PC-3 (cell line): ENCODE results near the gene DMKN. TPM values are rescaled to one million over a fixed set of nuclear protein-coding genes. Genes with fewer than 3 reads are reported as not detected.

Experiments used
- ATAC-seq: fragments of 200-7000 bp; cut with Tn5 transposase; 2 replicates; pipeline ENCODE4 v1.9.1; 2020; ENCODE audit warnings: mild to moderate bottlenecking, moderate library complexity
- BruUV-seq: library from RNA; stranded (reverse); fragments of 400-500 nt; replicated peaks from 2 replicates; lab custom pipeline; 2021; lab: Mats Ljungman, UMichigan
- CTCF ChIA-PET: fragments of 300-600 bp; sonication (Branson Sonifier 250); formaldehyde crosslinking; loops from one replicate; lab custom pipeline; 2022; ENCODE audit warnings: antibody characterized with exemption; lab: Charles Lee
- POLR2A ChIA-PET: fragments of 300-600 bp; sonication (Branson Sonifier 250); formaldehyde crosslinking; loops from one replicate; lab custom pipeline; 2022; ENCODE audit warnings: antibody characterized with exemption; ENCODE audit not compliant: unreplicated experiment; lab: Charles Lee
- DNase-seq: peaks from one replicate; pipeline ENCODE4 v3.0.0-alpha.2; 2015
- H2AFZ ChIP-seq: fragments of 300-600 bp; sonication (generic); 2 replicates; pipeline ENCODE4 v1.6.0; 2016; ENCODE audit warnings: antibody characterized with exemption, low read length
- H3F3A ChIP-seq: fragments of 300-600 bp; sonication (generic); one replicate; pipeline ENCODE4 v1.6.0; 2017; ENCODE audit warnings: antibody characterized with exemption, low read length, control low read depth, mild to moderate bottlenecking; ENCODE audit not compliant: unreplicated experiment
- H3K27ac ChIP-seq: fragments of 300-600 bp; sonication (generic); 2 replicates; pipeline ENCODE4 v1.5.1; 2016; ENCODE audit warnings: mild to moderate bottlenecking, low read length
- H3K27me3 ChIP-seq: fragments of 300-600 bp; sonication (generic); 2 replicates; pipeline ENCODE4 v1.6.1; 2016; ENCODE audit warnings: low read length, mixed read lengths
- H3K36me3 ChIP-seq: fragments of 300-600 bp; sonication (generic); 2 replicates; pipeline ENCODE4 v1.6.1; 2016; ENCODE audit warnings: low read depth, mixed run types, low read length, mixed read lengths
- H3K4me1 ChIP-seq: fragments of 300-600 bp; sonication (generic); 2 replicates; pipeline ENCODE4 v1.5.1; 2016; ENCODE audit warnings: low read length; ENCODE audit not compliant: insufficient read depth
- H3K4me2 ChIP-seq: fragments of 300-600 bp; sonication (generic); 2 replicates; pipeline ENCODE4 v1.6.0; 2016; ENCODE audit warnings: low read length
- H3K4me3 ChIP-seq: fragments of 300-600 bp; sonication (generic); 2 replicates; pipeline ENCODE4 v1.5.1; 2016; ENCODE audit warnings: mild to moderate bottlenecking, low read length, mixed read lengths
- H3K79me2 ChIP-seq: fragments of 300-600 bp; sonication (generic); 2 replicates; pipeline ENCODE4 v1.6.1; 2017; ENCODE audit warnings: low read length, mixed read lengths
- H3K9ac ChIP-seq: fragments of 300-600 bp; sonication (generic); 2 replicates; pipeline ENCODE4 v1.6.0; 2016; ENCODE audit warnings: mild to moderate bottlenecking, low read length
- H3K9me2 ChIP-seq: fragments of 300-600 bp; sonication (generic); replicated peaks from 2 replicates; pipeline ENCODE4 v1.6.1; 2016; ENCODE audit warnings: mixed run types, low read length, mixed read lengths
- H3K9me3 ChIP-seq: fragments of 300-600 bp; sonication (generic); 2 replicates; pipeline ENCODE4 v1.6.1; 2016; ENCODE audit warnings: low read length, mixed read lengths
- H4K20me1 ChIP-seq: fragments of 300-600 bp; sonication (generic); 2 replicates; pipeline ENCODE4 v1.6.1; 2016; ENCODE audit warnings: low read length, mixed read lengths
- EZH2 ChIP-seq: fragments of 300-600 bp; sonication (generic); IDR thresholded peaks from one replicate; pipeline ENCODE4 v1.6.1; 2017; ENCODE audit warnings: antibody characterized with exemption, mild to moderate bottlenecking, low read length; ENCODE audit not compliant: unreplicated experiment
- EZH2phosphoT487 ChIP-seq: fragments of 300-600 bp; sonication (generic); IDR thresholded peaks from 2 replicates; pipeline ENCODE4 v1.6.1; 2018; ENCODE audit warnings: mild to moderate bottlenecking, antibody characterized with exemption, low read length, borderline replicate concordance
- intact Hi-C: fragments of 100-400 bp; cut with micrococcal nuclease; formaldehyde crosslinking; loops from 2 replicates; pipeline ENCODE4 v1.9.0; 2023
- total RNA-seq: library from RNA; depleted of rRNA; stranded (reverse); fragments of >200 nt; gene quantifications from 2 replicates; pipeline ENCODE4 v1.2.3, GENCODE V29; 2014
- TF ChIP-seq, protein P1 (sequence below): fragments of 300-600 bp; sonication (generic); conservative IDR thresholded peaks from 2 replicates; pipeline ENCODE4 v1.5.1; 2017; ENCODE audit warnings: antibody characterized with exemption, low read depth, mild to moderate bottlenecking, low read length

Gene DMKN
- total RNA-seq, 1 experiment from 2014 or later = 128 TPM

DNA sequence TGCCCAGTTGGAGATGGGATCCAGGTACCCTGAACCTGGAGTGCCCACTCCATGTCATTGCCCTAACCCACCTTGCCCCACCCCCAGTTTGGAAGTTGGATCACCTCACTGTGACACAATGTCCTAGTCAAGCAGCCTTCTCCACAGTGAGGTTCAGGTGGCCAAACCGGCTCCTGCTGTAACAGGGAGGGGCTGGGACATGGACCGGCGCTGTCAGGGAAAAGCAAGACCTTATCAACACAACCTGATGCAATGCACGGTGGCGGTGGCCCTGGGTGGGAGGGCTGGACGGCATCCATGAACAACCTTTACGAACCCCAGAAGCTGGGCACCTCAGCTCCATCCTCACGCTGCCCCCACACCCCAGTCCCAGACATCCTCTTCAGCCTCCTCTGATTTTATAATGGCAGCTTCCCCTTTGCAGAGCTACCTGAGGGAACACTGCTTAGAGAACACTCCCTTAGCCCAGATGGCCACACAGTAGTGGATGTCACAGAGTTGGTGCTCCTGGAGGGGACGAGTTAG is 21.6 kb downstream of the DMKN start:
- Histone ChIP-seq H3K9me3 (no peaks in the 10 kb centered on the region), H3K4me2 (no peak overlapping the region), H4K20me1 (no peaks in the 10 kb centered on the region), H3K9ac (no peak overlapping the region), H3K27me3 (no peaks in the 10 kb centered on the region), H3K9me2 (no peaks in the 10 kb centered on the region), H3F3A (no peaks in the 10 kb centered on the region), H3K4me1 (no peaks in the 10 kb centered on the region), H3K36me3 (no peaks in the 10 kb centered on the region), H3K27ac (no peak overlapping the region), H3K79me2 (no peaks in the 10 kb centered on the region), H3K4me3 (no peak overlapping the region), H2AFZ (no peak overlapping the region)
- DNase-seq (no peak), ATAC-seq (no peak)
- ChIA-PET CTCF (no interaction called here), POLR2A (no interaction called here)
- TF ChIP-seq EZH2phosphoT487 (no peak), EZH2 (no peak)
- TF ChIP-seq, protein P1, sequence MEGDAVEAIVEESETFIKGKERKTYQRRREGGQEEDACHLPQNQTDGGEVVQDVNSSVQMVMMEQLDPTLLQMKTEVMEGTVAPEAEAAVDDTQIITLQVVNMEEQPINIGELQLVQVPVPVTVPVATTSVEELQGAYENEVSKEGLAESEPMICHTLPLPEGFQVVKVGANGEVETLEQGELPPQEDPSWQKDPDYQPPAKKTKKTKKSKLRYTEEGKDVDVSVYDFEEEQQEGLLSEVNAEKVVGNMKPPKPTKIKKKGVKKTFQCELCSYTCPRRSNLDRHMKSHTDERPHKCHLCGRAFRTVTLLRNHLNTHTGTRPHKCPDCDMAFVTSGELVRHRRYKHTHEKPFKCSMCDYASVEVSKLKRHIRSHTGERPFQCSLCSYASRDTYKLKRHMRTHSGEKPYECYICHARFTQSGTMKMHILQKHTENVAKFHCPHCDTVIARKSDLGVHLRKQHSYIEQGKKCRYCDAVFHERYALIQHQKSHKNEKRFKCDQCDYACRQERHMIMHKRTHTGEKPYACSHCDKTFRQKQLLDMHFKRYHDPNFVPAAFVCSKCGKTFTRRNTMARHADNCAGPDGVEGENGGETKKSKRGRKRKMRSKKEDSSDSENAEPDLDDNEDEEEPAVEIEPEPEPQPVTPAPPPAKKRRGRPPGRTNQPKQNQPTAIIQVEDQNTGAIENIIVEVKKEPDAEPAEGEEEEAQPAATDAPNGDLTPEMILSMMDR = no peak
- intact Hi-C loops = no loop called here
- no TSS peak for BruUV-seq

DNA sequence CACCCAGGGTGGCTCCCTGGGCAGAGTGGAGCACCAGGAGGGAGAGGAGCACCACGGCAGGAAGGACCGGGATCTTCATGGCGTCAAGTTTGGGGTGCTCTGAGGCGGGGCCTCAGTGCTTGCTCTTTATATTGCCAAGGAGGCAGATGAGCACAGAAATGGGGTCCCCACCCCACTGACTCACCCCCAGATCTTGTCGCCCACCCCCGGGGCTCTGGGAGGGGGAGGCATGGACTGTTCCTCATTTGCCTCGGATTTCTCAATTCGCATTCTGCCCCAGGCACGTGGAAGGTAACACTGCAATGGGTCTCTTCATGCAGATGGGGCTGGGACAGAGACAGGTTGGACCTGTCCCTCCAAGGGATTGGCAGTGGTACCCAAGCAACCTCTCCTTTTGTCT is 23.1 kb downstream of the DMKN start, which contains the start of gene KRTDAP:
Gene KRTDAP (minus strand): TSS at position 101 of the 400 bp plus-strand sequence. CDS start 22 bp downstream, at position 79.
- POLR2A ChIA-PET = no interaction called here

DNA sequence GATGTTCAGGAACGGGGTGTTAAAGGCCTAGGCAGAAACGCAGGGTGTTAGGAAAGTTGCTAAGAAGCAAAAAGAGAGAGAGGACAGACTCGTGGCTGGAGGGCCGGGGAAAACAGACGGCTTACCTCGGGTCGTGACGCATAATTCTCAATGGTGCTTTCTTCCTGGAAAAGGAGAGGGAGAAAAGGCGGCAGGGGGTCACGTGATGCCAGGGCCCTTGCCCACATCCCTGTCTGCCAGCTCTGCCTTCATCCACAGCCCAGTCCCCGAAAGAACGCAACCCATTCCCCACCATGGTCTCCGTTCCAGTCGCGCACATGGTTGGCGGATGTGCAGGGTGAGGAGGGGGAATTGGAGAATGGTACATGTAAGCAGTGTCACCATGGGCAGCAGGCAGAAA is 24.8 kb downstream of the DMKN start:
- Histone ChIP-seq H4K20me1 (no peaks in the 10 kb centered on the region), H3K9me2 (no peaks in the 10 kb centered on the region), H3K9ac (no peak overlapping the region), H3K27me3 (no peaks in the 10 kb centered on the region), H3K27ac (no peak overlapping the region), H3K79me2 (no peaks in the 10 kb centered on the region), H3K36me3 (no peaks in the 10 kb centered on the region), H3F3A (no peaks in the 10 kb centered on the region), H3K4me3 (no peak overlapping the region), H3K9me3 (no peaks in the 10 kb centered on the region), H2AFZ (no peak overlapping the region), H3K4me1 (no peaks in the 10 kb centered on the region), H3K4me2 (no peak overlapping the region)
- no peak for TF ChIP-seq EZH2phosphoT487
- TF ChIP-seq, protein P1 = no peak
- TF ChIP-seq EZH2 = no peak
- ATAC-seq = no peak
- no peak for DNase-seq
- BruUV-seq = no TSS peak
- POLR2A ChIA-PET = no interaction called here
- intact Hi-C loops = no loop called here
- CTCF ChIA-PET = no interaction called here

More for the DNA sequence above, 23.1 kb downstream of the DMKN start, which contains the start of gene KRTDAP:
- Histone ChIP-seq H3F3A (no peaks in the 10 kb centered on the region), H3K9ac (no peak within 1 kb of the TSS), H3K9me2 (no peaks in the 10 kb centered on the region), H3K27ac (no peak within 1 kb of the TSS), H4K20me1 (no peaks in the 10 kb centered on the region), H3K9me3 (no peaks in the 10 kb centered on the region), H2AFZ (no peak within 1 kb of the TSS), H3K4me3 (no peak within 1 kb of the TSS), H3K27me3 (no peaks in the 10 kb centered on the region), H3K79me2 (no peaks in the 10 kb centered on the region), H3K4me2 (no peak within 1 kb of the TSS), H3K4me1 (no peaks in the 10 kb centered on the region), H3K36me3 (no peaks in the 10 kb centered on the region)
- no TSS peak for BruUV-seq
- CTCF ChIA-PET = no interaction called here
- ATAC-seq (no peak), DNase-seq (no peak)
- no peak for TF ChIP-seq EZH2
- TF ChIP-seq, protein P1 = no peak
- no peak for TF ChIP-seq EZH2phosphoT487
- intact Hi-C loops = no loop called here
